ENCODE measurements around the gene RPF1.

GRCh38 chr1:84488107-84488506 lies 9.0 kb downstream of the RPF1 start:
- TF ChIP-seq CTCF (IDR thresholded peaks at IDR 0.05; ENCODE audit: low read depth, low read length) (no peak), EZH2phosphoT487 (IDR thresholded peaks at IDR 0.05; ENCODE audit: low read depth) (no peak)

All from OCI-LY3 (cell line).